KOPT-K1 (cell line): ENCODE measurements around the gene VCAN.

Experiments
- H3K27ac ChIP-seq: fragments of 200-600 bp; sonication (generic); 2 replicates; pipeline ENCODE4 v1.5.1; 2016; ENCODE audit warnings: antibody characterized with exemption, mild to moderate bottlenecking, low read depth, low read length; ENCODE audit not compliant: poor library complexity, severe bottlenecking
- H3K36me3 ChIP-seq: fragments of 200-600 bp; sonication (generic); 2 replicates; pipeline ENCODE4 v1.5.1; 2017; ENCODE audit warnings: antibody characterized with exemption, mild to moderate bottlenecking, low read length, moderate library complexity; ENCODE audit not compliant: insufficient read depth
- H3K9me3 ChIP-seq: fragments of 200-600 bp; sonication (generic); 2 replicates; pipeline ENCODE4 v1.5.1; 2017; ENCODE audit warnings: antibody characterized with exemption, low read length, mild to moderate bottlenecking; ENCODE audit not compliant: insufficient read depth, poor library complexity, severe bottlenecking

VCAN gene

DNA sequence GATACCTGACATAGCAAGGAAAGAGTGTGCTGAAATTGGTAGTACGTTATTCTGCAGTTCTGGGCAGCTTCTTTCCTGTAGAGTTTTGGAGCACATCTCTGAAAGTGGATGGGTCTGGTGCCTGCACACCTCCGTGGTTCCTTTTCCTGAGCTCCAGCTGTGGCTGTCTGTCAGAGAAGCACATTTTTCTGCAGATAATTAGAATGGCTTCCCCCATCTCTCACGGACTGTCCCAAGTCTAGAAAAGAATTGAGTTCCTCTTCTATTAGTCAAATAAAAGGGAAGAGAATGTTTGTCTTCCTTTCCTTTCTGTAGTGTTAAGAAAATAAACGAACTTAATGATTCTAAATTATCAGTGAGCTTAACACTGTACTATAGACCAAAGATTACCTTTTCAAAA lies 55.7 kb downstream of the VCAN start:
- Histone ChIP-seq H3K27ac (no peak overlapping the region), H3K9me3 (no peaks in the 10 kb centered on the region), H3K36me3 (no peaks in the 10 kb centered on the region)

GRCh38 chr5:83527722-83528438 lies 56.3 kb downstream of the VCAN start:
- H3K36me3 ChIP-seq, result no peaks in the 10 kb centered on the region
- H3K27ac ChIP-seq, result no peak overlapping the region
- no peaks in the 10 kb centered on the region for H3K9me3 ChIP-seq

DNA sequence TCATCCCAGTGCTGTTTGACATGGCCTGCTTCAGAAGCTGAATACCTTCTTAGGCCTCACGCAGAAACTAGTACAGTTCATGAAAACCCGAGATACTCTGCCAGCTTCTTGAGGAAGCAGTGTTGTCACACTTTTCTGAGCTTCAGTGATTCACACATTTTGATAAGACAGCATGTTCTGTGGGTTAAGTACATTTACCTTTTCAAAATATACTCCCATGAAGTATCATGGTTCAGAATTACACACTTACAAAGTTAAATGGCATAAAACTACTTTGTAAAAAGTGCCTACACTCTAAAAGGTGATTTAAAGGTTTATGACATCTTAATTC lies 56.9 kb downstream of the VCAN start:
- H3K36me3 ChIP-seq, result no peaks in the 10 kb centered on the region
- H3K27ac ChIP-seq, result no peak overlapping the region
- no peaks in the 10 kb centered on the region for H3K9me3 ChIP-seq

GRCh38 chr5:83530193-83530592 lies 58.6 kb downstream of the VCAN start:
- Histone ChIP-seq H3K36me3 (no peaks in the 10 kb centered on the region), H3K27ac (no peak overlapping the region), H3K9me3 (no peaks in the 10 kb centered on the region)

- Histone ChIP-seq H3K27ac (no peak overlapping the region), H3K36me3 (no peaks in the 10 kb centered on the region)
Measured at GRCh38 chr5:83531661-83532060, 60.1 kb downstream of the VCAN start.

GRCh38 chr5:83538786-83539462 lies 67.4 kb downstream of the VCAN start:
- H3K9me3 ChIP-seq, result no peaks in the 10 kb centered on the region
- no peaks in the 10 kb centered on the region for H3K36me3 ChIP-seq
- peak overlapping the region; percentile 11 for H3K27ac ChIP-seq

More at GRCh38 chr5:83531661-83532060, 60.1 kb downstream of the VCAN start:
- no peaks in the 10 kb centered on the region for H3K9me3 ChIP-seq

DNA sequence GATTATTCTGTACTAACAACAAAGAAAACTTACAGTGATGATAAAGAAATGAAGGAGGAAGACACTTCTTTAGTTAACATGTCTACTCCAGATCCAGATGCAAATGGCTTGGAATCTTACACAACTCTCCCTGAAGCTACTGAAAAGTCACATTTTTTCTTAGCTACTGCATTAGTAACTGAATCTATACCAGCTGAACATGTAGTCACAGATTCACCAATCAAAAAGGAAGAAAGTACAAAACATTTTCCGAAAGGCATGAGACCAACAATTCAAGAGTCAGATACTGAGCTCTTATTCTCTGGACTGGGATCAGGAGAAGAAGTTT lies 67.9 kb downstream of the VCAN start:
- H3K27ac ChIP-seq, result peak overlapping the region; percentile 11
- H3K9me3 ChIP-seq, result no peaks in the 10 kb centered on the region
- no peaks in the 10 kb centered on the region for H3K36me3 ChIP-seq

DNA sequence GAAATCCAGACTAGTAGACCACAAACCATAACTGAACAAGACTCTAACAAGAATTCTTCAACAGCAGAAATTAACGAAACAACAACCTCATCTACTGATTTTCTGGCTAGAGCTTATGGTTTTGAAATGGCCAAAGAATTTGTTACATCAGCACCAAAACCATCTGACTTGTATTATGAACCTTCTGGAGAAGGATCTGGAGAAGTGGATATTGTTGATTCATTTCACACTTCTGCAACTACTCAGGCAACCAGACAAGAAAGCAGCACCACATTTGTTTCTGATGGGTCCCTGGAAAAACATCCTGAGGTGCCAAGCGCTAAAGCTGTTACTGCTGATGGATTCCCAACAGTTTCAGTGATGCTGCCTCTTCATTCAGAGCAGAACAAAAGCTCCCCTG lies 68.6 kb downstream of the VCAN start:
- Histone ChIP-seq H3K36me3 (no peaks in the 10 kb centered on the region), H3K9me3 (no peaks in the 10 kb centered on the region), H3K27ac (no peak overlapping the region)

- Histone ChIP-seq H3K36me3 (no peaks in the 10 kb centered on the region), H3K9me3 (no peaks in the 10 kb centered on the region), H3K27ac (no peak overlapping the region)
Measured at GRCh38 chr5:83540783-83541182, 69.2 kb downstream of the VCAN start.

GRCh38 chr5:83542839-83543238 lies 71.3 kb downstream of the VCAN start:
- H3K27ac ChIP-seq, result no peak overlapping the region
- H3K9me3 ChIP-seq, result no peaks in the 10 kb centered on the region
- no peaks in the 10 kb centered on the region for H3K36me3 ChIP-seq

GRCh38 chr5:83543898-83544297 lies 72.4 kb downstream of the VCAN start:
- Histone ChIP-seq H3K9me3 (no peaks in the 10 kb centered on the region), H3K27ac (no peak overlapping the region), H3K36me3 (no peaks in the 10 kb centered on the region)

- H3K27ac ChIP-seq, result no peak overlapping the region
- no peaks in the 10 kb centered on the region for H3K9me3 ChIP-seq
- no peaks in the 10 kb centered on the region for H3K36me3 ChIP-seq
Measured at GRCh38 chr5:83547161-83547560, 75.6 kb downstream of the VCAN start.

GRCh38 chr5:83547889-83548288 lies 76.3 kb downstream of the VCAN start:
- Histone ChIP-seq H3K36me3 (no peaks in the 10 kb centered on the region), H3K27ac (no peak overlapping the region), H3K9me3 (no peaks in the 10 kb centered on the region)

- no peaks in the 10 kb centered on the region for H3K36me3 ChIP-seq
- no peak overlapping the region for H3K27ac ChIP-seq
- no peaks in the 10 kb centered on the region for H3K9me3 ChIP-seq
Measured at GRCh38 chr5:83548581-83548980, 77.0 kb downstream of the VCAN start.

DNA sequence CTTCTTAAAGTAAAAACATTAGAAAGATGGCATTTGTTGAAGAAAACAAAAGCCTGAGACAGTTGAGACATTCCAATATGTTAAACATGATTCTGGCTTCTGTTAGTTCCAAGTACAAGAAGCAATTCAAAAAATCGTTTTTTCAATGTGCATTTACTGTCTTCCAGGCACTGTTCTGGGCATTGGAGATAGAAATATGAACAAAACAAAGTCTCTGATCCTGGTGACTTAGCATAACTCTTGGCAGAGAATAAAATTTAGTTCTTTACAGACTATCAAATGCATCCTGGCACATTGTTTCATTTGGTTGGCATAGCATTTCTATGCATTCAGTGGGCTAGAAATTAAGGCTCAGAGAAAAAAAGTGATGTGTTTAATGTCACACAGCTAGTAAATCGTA lies 77.5 kb downstream of the VCAN start:
- Histone ChIP-seq H3K36me3 (no peaks in the 10 kb centered on the region), H3K27ac (no peak overlapping the region), H3K9me3 (no peaks in the 10 kb centered on the region)

GRCh38 chr5:83549674-83550073 lies 78.1 kb downstream of the VCAN start:
- Histone ChIP-seq H3K27ac (no peak overlapping the region), H3K36me3 (no peaks in the 10 kb centered on the region), H3K9me3 (no peaks in the 10 kb centered on the region)
